Activated naive CD8-positive, alpha-beta T cell treated with anti-CD3 and anti-CD28 coated beads, Interleukin-2, amount 10 ng/mL, durations not matched to agents 7 days and 5 days (primary cell): ENCODE data around the gene DHX34. TPM values are rescaled to one million over a fixed set of nuclear protein-coding genes. Genes with fewer than 3 reads are reported as not detected.
"Not testable (repeated sequence)": the region's sequence is repeated elsewhere in the genome, so short reads cannot be mapped to it uniquely, and the experiment has no call there.

ENCODE experiments used
- ATAC-seq: fragments of 150-1000 bp; cut with Tn5 transposase; one replicate; pipeline ENCODE4 v1.10.0; 2021; ENCODE audit warnings: low read depth, moderate library complexity
- POLR2A ChIA-PET: fragments of 350-600 bp; sonication (Branson Sonifier 250); formaldehyde crosslinking; loops from one replicate; lab custom pipeline; 2021; ENCODE audit warnings: antibody characterized with exemption; lab: Charles Lee
- DNase-seq: peaks from one replicate; pipeline ENCODE4 v3.0.0; 2021
- H3K27ac Mint-ChIP-seq: one replicate; pipeline ENCODE4 v1.8.0; 2022; ENCODE audit warnings: mild to moderate bottlenecking, mixed read lengths
- H3K27me3 Mint-ChIP-seq: one replicate; pipeline ENCODE4 v1.8.0; 2022; ENCODE audit warnings: mild to moderate bottlenecking, moderate library complexity, mixed read lengths
- H3K36me3 Mint-ChIP-seq: one replicate; pipeline ENCODE4 v1.8.0; 2021; ENCODE audit warnings: mild to moderate bottlenecking, mixed read lengths
- H3K4me1 Mint-ChIP-seq: one replicate; pipeline ENCODE4 v1.8.0; 2021; ENCODE audit warnings: mixed read lengths
- H3K4me3 Mint-ChIP-seq: one replicate; pipeline ENCODE4 v1.8.0; 2022; ENCODE audit warnings: mild to moderate bottlenecking, moderate library complexity, mixed read lengths
- H3K9me3 Mint-ChIP-seq: one replicate; pipeline ENCODE4 v1.8.0; 2021; ENCODE audit warnings: mixed read lengths
- total RNA-seq, 2 experiments: library from RNA; stranded (reverse); gene quantifications; one replicate each; pipeline ENCODE4 v1.2.3, GENCODE V29; 2021

DHX34 gene
- total RNA-seq, 2 experiments from 2014 or later, result 13.3 to 15.3 TPM

GRCh38 chr19:47357788-47358680 lies 8.9 kb downstream of the DHX34 start:
- Mint-ChIP-seq H3K36me3 (peaks cover 24% of the 10 kb centered on the region), H3K27ac (no peak overlapping the region), H3K27me3 (no peaks in the 10 kb centered on the region), H3K4me1 (no peaks in the 10 kb centered on the region), H3K9me3 (no peaks in the 10 kb centered on the region), H3K4me3 (no peak overlapping the region)
- DNase-seq, result no peak
- POLR2A ChIA-PET, result no interaction called here
- ATAC-seq, result no peak

DNA sequence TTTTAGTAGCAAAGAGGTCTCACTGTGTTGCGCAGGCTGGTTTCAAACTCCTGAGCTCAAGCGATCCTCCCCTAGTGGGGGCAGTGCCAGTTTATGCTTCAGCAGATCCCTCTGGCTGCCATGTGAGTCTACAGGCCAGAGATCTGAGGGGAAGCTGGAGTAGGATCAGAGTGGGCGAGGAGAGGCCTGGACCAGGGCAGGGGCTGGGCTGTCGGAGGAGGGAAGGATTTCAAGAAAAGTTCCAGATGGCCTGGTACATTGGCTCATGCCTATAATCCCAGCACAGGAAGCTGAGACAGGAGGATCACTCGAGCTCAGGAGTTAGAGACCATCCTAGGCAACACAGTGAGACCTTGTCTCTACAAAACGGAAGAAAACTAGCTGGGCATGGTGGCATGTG lies 9.8 kb downstream of the DHX34 start:
- no peaks in the 10 kb centered on the region for H3K4me1 Mint-ChIP-seq
- H3K9me3 Mint-ChIP-seq, result no peaks in the 10 kb centered on the region
- no peak for ATAC-seq
- no peak overlapping the region for H3K27ac Mint-ChIP-seq
- peaks cover 25% of the 10 kb centered on the region for H3K36me3 Mint-ChIP-seq
- no peaks in the 10 kb centered on the region for H3K27me3 Mint-ChIP-seq
- DNase-seq, result no peak
- no peak overlapping the region for H3K4me3 Mint-ChIP-seq
- POLR2A ChIA-PET, result no interaction called here

DNA sequence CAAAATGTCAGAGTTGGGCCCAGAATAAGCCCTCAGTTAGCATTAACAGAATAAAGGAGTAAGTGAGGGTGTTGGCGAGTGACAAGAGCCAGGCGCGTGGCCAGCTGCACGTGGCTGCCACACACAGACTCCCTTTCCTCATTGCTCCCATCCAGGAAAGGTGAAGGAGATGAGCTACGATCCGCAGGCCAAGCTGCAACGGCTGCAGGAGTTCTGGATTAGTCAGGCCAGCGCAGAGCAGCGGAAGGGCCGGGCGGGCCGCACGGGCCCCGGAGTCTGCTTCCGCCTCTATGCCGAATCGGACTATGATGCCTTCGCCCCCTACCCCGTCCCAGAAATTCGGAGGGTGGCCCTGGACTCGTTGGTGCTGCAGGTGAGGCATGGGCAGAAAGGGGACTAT lies 13.2 kb downstream of the DHX34 start:
- no peaks in the 10 kb centered on the region for H3K27me3 Mint-ChIP-seq
- no peak overlapping the region for H3K4me3 Mint-ChIP-seq
- POLR2A ChIA-PET, result no interaction called here
- no peak overlapping the region for H3K27ac Mint-ChIP-seq
- H3K36me3 Mint-ChIP-seq, result peaks cover 12% of the 10 kb centered on the region
- H3K9me3 Mint-ChIP-seq, result no peaks in the 10 kb centered on the region
- no peak for ATAC-seq
- no peaks in the 10 kb centered on the region for H3K4me1 Mint-ChIP-seq
- DNase-seq, result no peak

- peaks cover 8% of the 10 kb centered on the region for H3K36me3 Mint-ChIP-seq
Measured at GRCh38 chr19:47363758-47364531, 14.8 kb downstream of the DHX34 start.

GRCh38 chr19:47365455-47365854 lies 16.3 kb downstream of the DHX34 start:
- not testable (repeated sequence) for DNase-seq, H3K27ac Mint-ChIP-seq, H3K4me3 Mint-ChIP-seq, H3K9me3 Mint-ChIP-seq, ATAC-seq, H3K4me1 Mint-ChIP-seq, H3K27me3 Mint-ChIP-seq, H3K36me3 Mint-ChIP-seq
- POLR2A ChIA-PET, result interaction anchor here (0.6 kb wide), 1 partner anchor 486 kb away, joined by 4 read pairs; no protein-coding TSS in a partner anchor

More at GRCh38 chr19:47363758-47364531, 14.8 kb downstream of the DHX34 start:
- no peak for DNase-seq
- Mint-ChIP-seq H3K27ac (no peak overlapping the region), H3K27me3 (no peaks in the 10 kb centered on the region), H3K9me3 (no peaks in the 10 kb centered on the region), H3K4me3 (no peak overlapping the region), H3K4me1 (no peaks in the 10 kb centered on the region)
- no peak for ATAC-seq
- POLR2A ChIA-PET, result no interaction called here

DNA sequence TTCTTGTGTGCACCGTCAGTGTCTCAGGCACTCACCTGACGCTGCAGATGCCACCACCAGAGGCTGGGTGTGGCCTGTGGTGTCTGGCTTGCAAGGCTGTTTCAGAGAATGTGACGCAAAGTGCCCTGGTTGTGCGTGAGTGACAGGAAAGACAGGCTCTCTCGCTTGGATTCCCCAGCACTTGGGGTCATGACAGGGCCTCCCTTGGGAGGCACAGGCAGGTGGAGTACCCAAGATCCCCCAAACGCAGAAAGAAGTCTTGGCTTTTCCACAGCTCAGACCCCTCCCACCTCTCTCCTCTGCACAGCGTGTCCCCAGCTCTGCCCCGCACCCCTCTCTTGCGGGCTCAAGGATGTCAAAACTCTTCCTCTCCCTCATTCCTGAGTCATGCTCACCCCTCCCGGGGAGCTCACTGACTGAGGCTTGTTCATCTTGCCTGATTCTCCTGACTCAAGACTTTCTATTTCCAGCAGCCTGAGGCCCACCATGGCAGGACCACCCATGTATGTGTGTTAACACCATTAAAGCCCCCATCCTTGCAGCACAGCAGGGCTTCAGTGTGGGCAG lies 21.0 kb downstream of the DHX34 start:
- H3K27ac Mint-ChIP-seq, result no peak overlapping the region
- peaks cover 3% of the 10 kb centered on the region for H3K36me3 Mint-ChIP-seq
- H3K27me3 Mint-ChIP-seq, result no peaks in the 10 kb centered on the region
- DNase-seq (no peak), ATAC-seq (no peak)
- POLR2A ChIA-PET, result no interaction called here
- peaks cover 1% of the 10 kb centered on the region for H3K4me1 Mint-ChIP-seq
- no peaks in the 10 kb centered on the region for H3K9me3 Mint-ChIP-seq
- H3K4me3 Mint-ChIP-seq, result no peak overlapping the region

- DNase-seq (no peak), ATAC-seq (no peak)
- Mint-ChIP-seq H3K4me3 (no peak overlapping the region), H3K4me1 (peaks cover 1% of the 10 kb centered on the region), H3K27me3 (no peaks in the 10 kb centered on the region), H3K9me3 (no peaks in the 10 kb centered on the region), H3K36me3 (peaks cover 3% of the 10 kb centered on the region), H3K27ac (no peak overlapping the region)
- POLR2A ChIA-PET, result no interaction called here
Measured at GRCh38 chr19:47371261-47371660, 22.1 kb downstream of the DHX34 start.

GRCh38 chr19:47372603-47373002 lies 23.5 kb downstream of the DHX34 start:
- Mint-ChIP-seq H3K36me3 (no peaks in the 10 kb centered on the region), H3K4me3 (no peak overlapping the region), H3K27ac (no peak overlapping the region), H3K9me3 (no peaks in the 10 kb centered on the region), H3K4me1 (peaks cover 1% of the 10 kb centered on the region), H3K27me3 (no peaks in the 10 kb centered on the region)
- DNase-seq (no peak), ATAC-seq (no peak)
- POLR2A ChIA-PET, result no interaction called here

- no peak for ATAC-seq
Measured at GRCh38 chr19:47373246-47374240, 24.4 kb downstream of the DHX34 start.

GRCh38 chr19:47374876-47375693 lies 26.0 kb downstream of the DHX34 start:
- no peaks in the 10 kb centered on the region for H3K36me3 Mint-ChIP-seq
- H3K27me3 Mint-ChIP-seq, result no peaks in the 10 kb centered on the region
- H3K27ac Mint-ChIP-seq, result no peak overlapping the region
- DNase-seq (no peak), ATAC-seq (no peak)
- H3K4me3 Mint-ChIP-seq, result no peak overlapping the region
- no peaks in the 10 kb centered on the region for H3K4me1 Mint-ChIP-seq
- POLR2A ChIA-PET, result no interaction called here
- no peaks in the 10 kb centered on the region for H3K9me3 Mint-ChIP-seq

More at GRCh38 chr19:47373246-47374240, 24.4 kb downstream of the DHX34 start:
- H3K4me3 Mint-ChIP-seq, result no peak overlapping the region
- H3K36me3 Mint-ChIP-seq, result no peaks in the 10 kb centered on the region
- H3K27ac Mint-ChIP-seq, result no peak overlapping the region
- no peaks in the 10 kb centered on the region for H3K9me3 Mint-ChIP-seq
- POLR2A ChIA-PET, result no interaction called here
- H3K27me3 Mint-ChIP-seq, result no peaks in the 10 kb centered on the region
- DNase-seq, result no peak
- H3K4me1 Mint-ChIP-seq, result peaks cover 1% of the 10 kb centered on the region

DNA sequence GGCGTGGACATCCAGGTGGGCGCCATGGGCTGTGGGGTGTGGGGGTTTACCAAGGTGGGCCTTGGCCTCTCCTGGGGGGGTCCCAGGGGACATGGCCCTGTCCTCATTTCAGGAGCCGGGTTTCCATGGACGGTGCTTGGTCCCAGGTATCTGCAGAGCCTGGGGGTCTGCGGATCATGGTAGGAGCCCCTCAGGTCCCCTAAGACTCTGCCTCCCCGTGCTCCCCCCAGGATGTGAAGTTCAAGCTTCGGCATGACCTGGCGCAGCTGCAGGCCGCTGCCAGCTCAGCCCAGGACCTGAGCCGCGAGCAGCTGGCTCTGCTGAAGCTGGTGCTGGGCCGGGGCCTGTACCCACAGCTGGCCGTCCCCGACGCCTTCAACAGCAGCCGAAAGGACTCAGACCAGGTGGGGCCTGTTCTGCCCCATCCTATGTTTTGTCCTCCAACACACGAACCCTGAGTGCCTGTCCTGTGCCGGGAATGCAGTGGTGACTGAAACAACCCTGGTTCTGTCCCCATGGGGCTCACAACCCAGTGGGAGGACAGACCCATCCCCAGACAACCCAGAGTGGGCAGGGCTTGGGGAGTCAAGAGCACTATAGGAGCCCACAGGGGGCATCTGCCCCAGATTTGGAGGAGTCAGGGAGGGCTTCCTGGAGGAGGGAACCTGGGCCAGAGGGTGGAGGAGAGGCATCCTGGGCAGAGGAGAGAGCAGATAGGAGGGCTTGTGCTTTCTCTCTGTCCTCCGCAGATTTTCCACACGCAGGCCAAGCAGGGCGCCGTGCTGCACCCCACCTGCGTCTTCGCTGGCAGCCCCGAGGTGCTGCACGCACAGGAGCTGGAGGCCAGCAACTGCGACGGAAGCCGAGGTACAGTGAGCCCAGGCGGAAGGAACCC lies 26.8 kb downstream of the DHX34 start:
- peaks cover 3% of the 10 kb centered on the region for H3K36me3 Mint-ChIP-seq
- DNase-seq (no peak), ATAC-seq (no peak)
- H3K27ac Mint-ChIP-seq, result no peak overlapping the region
- H3K9me3 Mint-ChIP-seq, result no peaks in the 10 kb centered on the region
- no peaks in the 10 kb centered on the region for H3K27me3 Mint-ChIP-seq
- no peak overlapping the region for H3K4me3 Mint-ChIP-seq
- no peaks in the 10 kb centered on the region for H3K4me1 Mint-ChIP-seq
- POLR2A ChIA-PET, result no interaction called here
